Kasumi-1 (cell line): ENCODE measurements around the gene ANTXR1.
"Not testable (repeated sequence)": the region's sequence is repeated elsewhere in the genome, so short reads cannot be mapped to it uniquely, and the experiment has no call there.

ENCODE experiments used
- DNase-seq, 2 experiments: peaks; one replicate each; lab custom pipeline; 2025; lab: John Stamatoyannopoulos, UW

Gene ANTXR1

DNA sequence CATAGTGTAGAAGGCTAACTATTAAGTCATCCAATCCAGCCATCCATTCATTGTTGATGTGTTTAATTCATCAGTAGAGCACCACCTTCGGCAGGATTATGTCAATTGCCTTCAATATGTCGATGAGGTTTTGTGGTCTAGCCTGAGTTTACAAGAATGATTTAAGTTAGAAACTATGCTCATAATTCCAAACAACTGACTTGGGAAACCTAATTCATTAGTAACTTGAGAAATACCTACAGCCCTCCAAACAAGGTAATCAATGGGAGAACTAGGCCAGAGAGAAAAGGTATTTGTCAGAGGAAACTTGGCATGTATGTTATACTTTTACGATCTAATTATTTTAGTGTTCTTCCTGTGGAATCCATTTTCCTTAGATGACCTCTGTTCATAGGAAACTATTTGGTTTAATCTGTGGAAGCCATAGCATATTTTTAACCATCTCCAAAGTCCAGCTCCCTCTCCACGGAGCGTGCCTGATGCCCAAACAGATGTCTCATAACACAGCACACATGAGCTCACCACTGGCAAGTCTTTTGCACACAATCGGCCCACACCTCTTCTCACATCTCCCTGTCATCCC, 225.6 kb downstream of the ANTXR1 start:
- DNase-seq = no peak

DNA sequence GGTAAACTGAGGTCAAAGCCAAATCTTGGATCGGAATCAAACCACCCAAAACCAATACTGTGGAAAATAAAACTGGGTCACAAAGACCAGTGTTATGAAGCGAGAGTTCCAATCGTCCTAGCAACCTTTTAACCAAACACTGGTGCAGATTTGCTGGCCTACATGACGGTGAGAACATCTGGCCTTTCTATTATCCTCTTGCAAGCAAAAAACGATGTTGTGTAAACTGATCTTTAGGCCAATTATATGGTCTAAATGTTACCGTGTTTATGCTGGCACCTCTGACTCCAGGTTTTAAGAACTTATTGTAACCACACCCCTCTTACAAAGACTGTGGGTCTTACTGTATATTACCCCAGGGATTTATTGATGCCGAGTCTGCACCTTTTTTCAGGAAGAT, 228.1 kb downstream of the ANTXR1 start:
- DNase-seq = no peak

DNA sequence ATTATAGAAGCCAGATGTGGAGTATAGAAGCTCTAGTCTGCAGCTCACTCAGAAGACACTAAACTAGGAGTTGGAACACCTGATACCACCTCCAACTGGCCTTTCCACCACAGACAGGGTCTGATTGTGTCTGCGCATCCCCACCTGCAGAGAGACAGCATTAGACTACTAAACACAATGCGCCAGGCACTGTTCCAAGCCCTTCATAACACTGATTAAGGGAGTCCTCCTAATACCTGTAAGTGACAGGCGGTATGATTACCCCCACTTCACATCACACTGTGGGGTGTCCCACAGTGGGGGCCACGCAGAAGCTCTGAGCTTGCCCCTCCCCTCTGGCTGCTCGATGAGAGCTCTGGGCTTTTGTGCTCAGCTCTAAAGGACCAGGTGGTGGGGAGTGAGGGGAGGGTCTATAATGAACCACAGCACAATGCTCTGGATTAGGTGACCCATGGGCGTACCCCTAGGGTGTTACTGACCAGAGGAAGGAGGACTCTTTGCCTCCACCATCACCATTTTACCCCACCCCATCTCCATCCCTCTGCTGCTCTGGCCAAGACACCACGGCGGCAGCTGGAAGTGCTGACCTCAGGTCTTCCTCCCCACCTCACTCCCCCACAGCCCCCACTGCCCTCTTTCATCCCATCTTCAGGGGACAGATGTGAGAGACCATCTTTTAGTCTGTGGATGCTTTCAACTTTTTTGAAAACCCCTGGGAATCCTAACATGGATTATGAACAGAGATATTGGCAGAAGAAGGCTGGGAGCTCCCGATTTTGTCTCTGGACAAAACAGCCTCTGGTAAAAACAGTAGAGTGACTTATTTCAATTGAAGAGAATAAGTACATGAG, 228.9 kb downstream of the ANTXR1 start:
- no peak for DNase-seq

DNA sequence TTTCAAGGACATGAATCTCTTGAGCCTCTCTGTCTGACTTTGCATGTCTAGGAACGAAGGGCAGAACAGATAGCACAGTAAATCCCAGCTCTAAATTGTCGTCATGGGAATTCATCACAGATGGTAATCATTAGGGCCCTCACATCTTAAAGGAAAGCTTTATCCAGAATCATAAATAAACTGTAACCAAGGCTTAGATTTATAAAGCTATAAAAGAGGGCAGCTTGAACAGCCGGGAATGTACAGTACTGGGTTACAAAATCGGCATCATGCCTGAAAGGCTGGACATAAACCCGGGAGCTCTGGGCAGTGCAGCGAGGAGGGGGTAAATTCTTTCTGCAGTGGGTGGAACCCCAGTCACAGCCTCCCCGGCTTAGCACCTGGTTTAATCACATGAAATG, 229.7 kb downstream of the ANTXR1 start:
- DNase-seq = no peak

DNA sequence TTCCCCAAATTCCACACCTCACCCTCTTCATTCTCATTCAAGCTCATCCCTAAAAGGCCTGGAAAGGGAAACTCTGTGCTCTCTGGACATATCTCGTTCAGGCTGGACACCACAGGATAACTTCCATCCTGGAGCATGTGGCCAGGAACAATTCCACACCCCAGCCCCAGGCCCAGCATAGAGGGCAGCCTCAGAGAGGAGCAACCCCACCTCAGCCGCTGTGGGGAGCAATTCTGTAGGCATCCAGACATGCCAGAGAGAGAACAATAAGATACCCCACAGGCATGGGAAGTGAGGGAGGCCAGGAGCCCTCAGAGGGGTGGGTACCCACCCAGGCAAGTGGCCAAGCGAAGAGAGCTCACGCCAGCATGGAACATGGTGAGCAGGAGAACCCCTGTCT, 230.7 kb downstream of the ANTXR1 start:
- DNase-seq = no peak

DNA sequence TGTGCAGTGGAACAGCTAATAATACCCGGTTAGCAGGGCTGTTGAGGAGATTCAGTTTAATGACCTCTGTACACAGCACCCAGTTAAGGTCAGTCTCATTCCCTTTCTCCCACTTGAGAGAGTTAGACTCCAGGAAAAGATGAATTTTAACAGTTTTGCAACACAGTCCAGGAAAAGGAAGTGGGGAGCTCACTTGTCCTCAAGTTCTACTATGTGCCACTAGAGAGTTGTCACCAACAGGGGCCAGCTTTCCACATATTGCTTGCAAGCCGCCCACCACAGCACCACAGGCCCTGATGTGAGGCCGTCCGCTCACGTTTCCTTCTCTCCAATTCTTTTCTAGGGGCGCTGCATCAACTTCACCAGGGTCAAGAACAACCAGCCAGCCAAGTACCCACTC, 231.9 kb downstream of the ANTXR1 start:
- DNase-seq = peak; percentile 42 to 53

DNA sequence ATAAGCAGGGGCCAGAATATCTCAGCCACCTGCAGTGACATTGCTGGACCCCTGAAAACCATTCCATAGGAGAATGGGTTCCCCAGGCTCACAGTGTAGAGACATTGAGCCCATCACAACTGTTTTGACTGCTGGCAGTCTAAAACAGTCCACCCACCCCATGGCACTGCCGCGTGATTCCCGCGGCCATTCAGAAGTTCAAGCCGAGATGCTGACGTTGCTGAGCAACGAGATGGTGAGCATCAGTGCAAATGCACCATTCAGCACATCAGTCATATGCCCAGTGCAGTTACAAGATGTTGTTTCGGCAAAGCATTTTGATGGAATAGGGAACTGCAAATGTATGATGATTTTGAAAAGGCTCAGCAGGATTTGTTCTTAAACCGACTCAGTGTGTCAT, 234.6 kb downstream of the ANTXR1 start:
- DNase-seq = no peak

DNA sequence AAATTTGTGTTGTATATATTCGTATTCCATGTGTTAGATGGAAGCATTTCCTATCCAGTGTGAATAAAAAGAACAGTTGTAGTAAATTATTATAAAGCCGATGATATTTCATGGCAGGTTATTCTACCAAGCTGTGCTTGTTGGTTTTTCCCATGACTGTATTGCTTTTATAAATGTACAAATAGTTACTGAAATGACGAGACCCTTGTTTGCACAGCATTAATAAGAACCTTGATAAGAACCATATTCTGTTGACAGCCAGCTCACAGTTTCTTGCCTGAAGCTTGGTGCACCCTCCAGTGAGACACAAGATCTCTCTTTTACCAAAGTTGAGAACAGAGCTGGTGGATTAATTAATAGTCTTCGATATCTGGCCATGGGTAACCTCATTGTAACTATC, 235.3 kb downstream of the ANTXR1 start:
- DNase-seq = no peak

DNA sequence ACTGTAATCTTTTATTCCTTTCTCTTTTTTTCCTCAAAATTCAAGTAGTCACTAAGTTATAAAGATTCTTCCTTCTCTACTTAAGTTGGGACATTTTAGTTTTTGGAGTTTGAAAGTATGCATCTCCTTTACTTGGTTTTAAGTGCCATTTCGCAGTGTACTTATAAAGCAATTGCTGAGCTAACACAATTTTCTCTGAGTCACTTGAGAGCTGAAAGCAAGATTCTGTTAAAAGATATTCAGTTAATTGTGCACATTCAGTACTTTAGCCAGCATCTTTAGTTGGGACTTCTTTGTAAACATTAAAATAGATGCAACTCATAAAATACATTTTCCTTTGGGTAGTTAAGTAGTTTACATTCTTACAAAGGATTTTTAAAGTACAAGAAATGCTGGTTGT, 238.0 kb downstream of the ANTXR1 start:
- no peak for DNase-seq

DNA sequence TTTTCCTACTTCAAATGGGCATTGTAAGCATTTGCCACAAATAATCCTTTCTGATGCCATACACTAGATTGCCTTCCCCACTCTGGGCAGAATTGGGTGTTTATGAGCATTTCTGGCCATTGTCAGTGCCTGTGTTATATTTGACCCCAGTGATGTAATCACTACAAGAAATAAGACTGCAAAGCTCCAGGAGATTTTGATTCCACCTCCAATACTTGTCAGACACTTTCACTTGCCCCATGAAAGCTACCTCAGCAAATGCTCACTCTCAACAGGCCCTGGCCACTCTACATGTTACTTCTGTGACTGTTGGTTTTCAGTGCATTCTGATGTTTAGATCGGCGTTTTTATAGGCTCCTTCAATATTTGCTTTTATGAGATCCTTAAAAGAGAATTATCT, 239.0 kb downstream of the ANTXR1 start:
- no peak for DNase-seq

DNA sequence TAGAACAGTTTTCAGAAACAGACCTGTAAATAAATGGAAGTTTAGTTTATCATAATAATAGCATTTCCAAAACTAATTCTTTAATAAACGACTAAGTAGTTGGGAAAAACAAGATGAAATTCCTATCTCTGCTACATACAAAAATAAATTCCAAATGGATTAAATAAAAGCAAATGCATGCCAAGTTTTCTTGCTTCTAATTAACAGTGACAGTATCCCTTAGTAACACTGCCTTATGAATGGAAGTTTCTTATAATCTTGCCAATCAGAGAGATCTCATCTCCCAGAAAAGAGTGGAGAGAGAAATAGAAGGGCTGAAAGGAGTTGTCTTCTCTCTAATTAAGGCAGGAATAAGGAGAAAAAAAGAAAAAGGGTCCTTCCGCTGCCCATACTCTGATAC, 240.1 kb downstream of the ANTXR1 start:
- no peak for DNase-seq

DNA sequence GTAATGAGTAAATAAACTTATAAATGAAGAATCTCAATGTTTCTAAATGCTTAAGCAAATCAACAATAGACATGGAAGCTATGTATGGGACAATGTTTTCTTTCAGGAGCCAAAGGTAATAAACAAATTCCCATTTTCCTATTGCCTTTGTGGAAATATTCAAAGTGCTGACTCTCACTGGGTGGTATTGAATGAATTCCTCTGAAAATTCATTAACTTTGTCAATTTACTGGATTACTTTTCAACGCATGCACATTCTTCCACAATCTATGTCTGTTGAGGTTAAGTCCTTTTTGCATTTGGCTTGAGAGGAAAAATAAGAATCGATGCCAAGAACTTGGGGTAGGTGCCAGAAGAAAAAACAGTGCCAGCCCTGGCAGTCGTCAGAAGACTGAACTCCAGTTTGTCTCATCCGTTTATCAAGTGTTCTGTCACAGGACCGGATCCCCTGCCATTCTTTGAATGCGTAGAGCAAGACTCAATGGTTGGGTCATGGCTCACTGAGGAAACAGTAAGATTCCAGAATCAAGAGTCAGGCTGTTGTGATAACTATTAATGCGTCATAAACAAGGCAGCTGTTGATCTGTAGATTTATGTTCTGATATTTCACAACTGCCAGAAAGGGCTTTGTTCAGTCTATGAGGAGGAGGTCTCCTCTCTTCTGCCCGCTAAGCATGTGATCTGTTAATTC, 240.8 kb downstream of the ANTXR1 start:
- DNase-seq = no peak

DNA sequence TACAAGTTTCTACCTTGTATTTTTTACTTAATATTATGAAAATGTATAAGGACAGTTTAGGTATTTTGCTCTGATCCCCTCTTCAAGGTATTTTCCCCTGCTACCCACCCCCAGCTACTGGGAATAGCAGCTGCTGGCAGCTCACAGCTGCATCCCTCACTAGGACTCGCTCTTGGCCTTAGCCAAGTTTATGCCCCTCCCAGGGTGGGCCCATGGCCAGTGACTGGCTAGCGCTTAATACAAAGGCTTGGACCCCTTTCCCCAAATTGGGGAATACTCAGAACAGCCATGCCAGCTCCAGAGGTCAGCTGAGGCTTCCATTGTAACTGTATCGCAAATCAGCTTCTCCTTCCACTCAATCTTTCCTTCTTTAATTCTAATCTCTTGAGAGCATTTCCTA, 242.8 kb downstream of the ANTXR1 start:
- DNase-seq = no peak

DNA sequence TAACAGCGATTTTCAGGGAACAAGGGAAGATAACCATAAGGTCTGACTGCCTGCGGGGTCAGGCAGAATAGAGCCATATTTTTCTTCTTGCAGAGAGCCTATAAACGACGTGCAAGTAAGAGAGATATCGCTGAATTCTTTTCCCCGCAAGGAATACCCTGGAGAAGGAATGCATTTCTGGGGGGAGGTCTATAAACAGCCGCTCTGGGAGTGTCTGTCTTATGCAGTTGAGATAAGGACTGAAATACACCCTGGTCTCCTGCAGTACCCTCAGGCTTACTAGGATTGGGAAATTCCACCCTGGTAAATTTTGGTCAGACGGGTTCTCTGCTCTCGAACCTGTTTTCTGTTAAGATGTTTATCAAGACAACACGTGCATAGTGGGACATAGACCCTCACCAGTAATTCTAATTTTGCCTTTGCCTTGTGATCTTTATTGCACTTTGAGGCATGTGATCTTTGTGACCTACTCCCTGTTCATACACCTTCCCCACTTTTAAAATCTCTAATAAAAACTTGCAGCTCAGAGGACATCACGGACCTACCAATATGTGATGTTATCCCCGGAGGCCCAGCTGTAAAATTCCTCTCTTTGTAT, 247.1 kb downstream of the ANTXR1 start:
- DNase-seq = not testable (repeated sequence)

DNA sequence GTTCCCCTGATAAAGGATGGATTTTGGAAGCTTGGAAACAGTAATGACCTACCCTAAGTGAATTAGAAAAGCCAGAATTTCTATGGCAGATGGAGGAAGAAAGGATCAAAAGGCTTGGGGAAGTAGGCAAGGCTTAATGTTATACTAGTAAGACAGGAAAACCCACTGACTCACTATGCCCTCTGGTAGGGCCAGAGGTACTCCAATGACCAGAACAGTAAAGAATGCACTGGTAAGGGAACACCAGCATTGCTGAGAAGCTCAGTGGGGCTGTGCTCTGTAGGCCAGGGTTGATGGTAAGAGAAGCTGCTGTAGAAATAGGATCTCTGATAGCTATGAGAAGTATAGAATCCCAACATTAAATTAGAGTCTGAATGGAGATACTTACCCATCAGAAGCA, 247.7 kb downstream of the ANTXR1 start:
- DNase-seq = no peak

DNA sequence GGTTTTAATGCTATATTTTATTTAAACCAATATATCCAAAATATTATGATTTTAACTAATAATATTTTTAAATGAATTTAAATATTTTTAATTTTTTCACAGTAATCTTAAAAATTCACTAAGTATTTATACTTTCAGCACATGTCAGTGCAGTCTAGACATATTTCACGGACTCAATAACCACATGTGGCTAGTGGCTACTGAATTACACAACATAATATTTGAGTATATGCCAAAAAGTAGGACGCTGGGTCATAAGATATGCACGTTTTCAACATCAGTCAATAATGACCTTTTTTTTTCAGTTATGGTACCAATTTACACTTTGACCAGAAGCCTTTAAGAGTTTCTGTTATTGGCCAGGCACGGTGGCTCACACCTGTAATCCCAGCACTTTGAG, 256.4 kb downstream of the ANTXR1 start:
- DNase-seq = no peak

DNA sequence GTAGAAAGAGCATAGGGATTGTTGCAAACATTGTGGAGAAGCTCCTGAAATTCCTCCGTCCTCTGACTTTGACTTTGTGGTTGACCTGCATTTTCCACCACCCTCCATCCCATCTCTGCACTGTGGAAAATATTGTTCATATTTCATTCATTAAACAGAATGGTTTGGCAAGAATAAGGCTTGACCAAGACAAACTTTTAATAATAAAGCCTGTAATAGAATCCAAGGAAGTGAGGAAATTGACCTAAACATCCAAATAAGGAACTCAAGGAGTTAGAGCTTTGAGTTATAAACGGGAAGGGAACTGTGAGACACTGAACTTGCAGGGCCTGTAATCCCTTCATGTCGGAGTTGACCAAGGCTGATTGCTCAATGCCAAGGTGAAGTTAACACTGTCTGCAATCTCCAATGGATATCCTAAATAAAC, 258.9 kb downstream of the ANTXR1 start:
- DNase-seq = peak; percentile 27 to 45

DNA sequence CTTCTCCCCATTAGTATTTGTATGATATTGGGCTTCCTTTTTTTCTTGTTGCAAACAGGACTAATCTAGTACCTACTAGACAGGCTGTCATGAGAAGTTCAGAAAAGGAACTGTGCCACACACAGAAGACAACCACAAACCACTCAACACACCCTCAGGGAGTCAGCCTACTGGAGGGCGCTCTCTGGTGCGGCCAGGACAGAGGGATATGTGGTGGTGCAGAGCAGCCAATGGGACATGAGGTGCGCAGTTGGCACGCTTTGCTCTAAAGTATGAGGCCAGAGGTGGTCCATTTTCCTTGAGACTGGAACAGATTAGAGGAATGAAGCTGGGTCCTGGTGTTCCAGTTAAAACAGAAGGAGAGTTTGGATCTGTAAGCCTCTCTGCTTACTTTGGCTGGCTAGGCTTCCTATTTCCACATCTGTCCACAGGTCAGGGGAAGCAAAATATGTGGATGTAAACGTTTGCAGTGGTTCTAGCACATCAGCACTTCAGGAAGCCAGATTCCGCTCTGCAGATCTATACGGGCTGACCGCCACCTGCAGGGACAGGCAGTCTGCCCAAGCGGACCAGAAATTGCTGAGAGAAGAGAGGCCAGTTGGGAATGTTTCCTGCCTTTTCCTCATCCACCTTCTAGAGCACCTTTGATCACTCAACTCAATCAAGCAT, 260.0 kb downstream of the ANTXR1 start:
- peak; percentile 72 to 82 for DNase-seq

DNA sequence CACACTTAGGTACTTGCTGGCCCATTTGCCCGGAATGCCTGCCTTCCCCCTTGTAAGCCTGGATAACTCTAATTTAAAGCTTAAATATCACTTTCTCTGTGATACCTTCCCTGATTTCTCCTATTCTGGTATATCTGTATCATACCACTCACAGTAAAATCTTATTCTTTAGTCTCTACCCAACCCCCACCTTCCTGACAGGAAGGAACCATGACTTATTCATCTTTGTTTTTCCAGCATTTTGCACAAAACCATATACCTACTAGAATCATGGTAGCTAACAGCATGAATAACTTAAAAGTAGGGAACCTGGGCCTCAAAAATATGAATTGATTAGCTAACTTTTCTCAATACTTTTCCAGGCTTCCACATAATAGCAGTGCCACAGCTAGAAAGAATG, 262.5 kb downstream of the ANTXR1 start:
- no peak for DNase-seq

DNA sequence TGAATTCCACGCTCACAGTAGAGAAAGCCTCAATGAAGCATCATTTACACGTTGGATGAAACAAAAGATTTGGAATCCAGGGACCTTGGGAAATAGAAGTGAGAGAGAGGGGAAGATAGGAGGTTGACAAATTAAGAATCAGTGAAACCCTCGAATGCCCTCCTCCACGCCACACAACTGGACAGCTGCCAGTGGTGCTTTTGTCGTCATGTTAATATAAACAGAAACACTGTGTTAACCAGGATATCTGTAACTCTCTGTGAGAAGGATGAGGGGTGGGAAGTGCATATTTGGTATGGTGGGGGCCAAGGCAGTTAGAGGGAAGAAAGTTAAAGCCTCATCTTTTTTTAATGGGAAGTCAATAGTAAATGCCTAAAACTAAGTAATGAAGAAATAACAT, 265.4 kb downstream of the ANTXR1 start:
- no peak for DNase-seq

DNA sequence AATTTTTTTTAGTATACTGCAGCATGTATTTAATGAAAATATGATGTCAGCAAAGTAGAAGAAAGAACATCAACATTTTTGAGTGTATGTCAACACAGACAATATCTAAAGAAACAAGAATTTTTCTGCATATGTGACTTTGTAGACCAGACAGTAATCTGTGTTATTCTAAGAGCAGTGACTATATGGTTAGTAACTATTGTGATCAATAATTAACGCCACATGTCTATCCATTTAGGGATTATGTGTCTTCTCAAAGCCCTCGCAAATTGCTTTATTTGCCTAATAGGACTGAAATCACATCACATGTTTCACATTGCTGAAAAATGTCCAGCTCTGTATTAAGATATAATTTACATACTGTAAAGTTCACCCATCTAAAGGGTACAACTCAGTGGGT, 266.2 kb downstream of the ANTXR1 start:
- no peak for DNase-seq
